Hypothalamus (tissue), 51 donors: ENCODE results near the gene GSE1.

Experiments
- DNase-seq, 51 donors: peaks; one replicate each; lab custom pipeline; 2025; lab: John Stamatoyannopoulos, UW

The GSE1 gene

GRCh38 chr16:85688586-85689284 is 75.6 kb downstream of the GSE1 start, which contains the start of gene GINS2:
Gene GINS2, minus strand, starts transcription at chr16:85688954. Its CDS starts 56 bp downstream, at chr16:85688898.
- DNase-seq: peak in 50 of 51 donors; percentile 13 to 90 (median 66)

DNA sequence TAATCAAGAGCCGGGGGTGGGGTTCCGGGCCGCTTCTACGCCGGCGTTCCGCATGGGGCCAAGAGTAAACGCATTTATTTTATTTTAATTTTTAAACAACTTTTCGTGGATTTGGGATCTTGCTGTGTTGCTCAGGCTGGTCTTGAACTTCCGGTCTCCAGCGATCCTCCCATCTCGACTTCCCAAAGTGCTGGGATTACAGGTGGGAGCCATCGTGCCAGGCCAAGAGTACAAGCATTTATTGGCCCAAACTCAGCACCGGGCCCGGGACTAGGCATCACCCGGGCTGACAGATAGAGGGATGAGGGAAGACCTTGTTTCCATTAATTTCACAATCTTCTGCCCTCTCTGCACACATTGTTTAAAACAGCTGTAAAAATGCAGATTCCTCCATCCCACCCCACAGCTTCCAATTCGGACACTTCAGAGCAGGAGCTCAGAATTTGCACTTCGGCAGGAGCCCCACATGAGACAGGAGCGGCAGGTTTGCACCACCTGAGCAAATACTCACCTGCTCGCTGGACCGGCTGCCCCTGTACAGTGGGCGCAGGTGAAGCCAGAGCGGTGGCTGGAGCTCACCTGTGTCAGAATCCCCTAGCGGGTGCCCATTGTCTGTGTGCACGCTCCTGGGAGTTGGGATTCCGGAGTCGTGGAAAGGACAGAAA is 76.3 kb downstream of the GSE1 start:
- peak in 1 of 51 donors; percentile 15 for DNase-seq

DNA sequence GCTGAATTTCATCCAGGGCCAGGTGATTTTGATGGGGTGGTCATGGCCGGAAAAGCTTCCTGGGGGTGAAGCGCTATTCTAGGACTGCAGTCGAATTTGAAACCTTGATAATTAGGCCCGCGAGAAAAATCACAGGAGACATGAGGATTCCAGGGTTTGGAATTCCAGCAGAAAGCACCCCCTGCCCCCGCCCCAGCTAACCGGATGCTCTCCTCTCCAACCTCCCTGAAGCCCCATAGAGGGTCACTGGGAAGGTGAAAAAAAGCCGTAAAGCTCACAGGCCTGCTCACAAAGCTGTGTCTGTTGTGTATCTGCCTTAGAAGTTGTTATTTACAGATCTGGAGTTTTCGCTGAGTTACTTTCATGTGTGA is 76.8 kb downstream of the GSE1 start:
- DNase-seq: no peak

DNA sequence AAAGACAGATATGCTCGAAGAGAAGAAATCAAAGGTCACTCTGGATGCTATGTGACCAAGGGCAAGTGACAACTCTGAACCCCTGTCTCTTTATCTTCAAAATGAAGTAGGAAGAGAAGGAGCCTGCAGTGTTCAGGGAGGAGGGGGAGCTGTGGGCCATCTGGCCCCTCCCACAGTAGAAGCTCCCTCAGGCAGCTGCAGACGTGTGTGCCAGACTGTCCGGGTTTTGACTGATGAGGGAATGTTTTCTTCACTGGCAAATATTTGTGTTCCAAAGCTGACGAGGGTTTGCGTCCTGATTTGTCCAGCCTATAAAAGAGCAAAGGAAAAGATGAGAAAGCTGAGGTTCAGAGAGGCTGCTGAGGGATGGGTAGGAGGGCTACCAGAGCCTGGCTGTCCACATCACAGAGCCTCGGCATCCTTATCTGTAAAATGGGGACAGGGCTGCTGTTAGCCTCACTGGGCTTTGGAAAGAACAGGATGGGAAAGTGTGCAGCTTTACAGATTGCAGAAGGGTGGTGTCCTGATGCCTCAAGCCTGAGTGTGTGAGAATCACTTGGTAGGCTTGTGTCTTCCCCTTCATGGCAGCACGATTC is 77.4 kb downstream of the GSE1 start:
- DNase-seq: no peak

DNA sequence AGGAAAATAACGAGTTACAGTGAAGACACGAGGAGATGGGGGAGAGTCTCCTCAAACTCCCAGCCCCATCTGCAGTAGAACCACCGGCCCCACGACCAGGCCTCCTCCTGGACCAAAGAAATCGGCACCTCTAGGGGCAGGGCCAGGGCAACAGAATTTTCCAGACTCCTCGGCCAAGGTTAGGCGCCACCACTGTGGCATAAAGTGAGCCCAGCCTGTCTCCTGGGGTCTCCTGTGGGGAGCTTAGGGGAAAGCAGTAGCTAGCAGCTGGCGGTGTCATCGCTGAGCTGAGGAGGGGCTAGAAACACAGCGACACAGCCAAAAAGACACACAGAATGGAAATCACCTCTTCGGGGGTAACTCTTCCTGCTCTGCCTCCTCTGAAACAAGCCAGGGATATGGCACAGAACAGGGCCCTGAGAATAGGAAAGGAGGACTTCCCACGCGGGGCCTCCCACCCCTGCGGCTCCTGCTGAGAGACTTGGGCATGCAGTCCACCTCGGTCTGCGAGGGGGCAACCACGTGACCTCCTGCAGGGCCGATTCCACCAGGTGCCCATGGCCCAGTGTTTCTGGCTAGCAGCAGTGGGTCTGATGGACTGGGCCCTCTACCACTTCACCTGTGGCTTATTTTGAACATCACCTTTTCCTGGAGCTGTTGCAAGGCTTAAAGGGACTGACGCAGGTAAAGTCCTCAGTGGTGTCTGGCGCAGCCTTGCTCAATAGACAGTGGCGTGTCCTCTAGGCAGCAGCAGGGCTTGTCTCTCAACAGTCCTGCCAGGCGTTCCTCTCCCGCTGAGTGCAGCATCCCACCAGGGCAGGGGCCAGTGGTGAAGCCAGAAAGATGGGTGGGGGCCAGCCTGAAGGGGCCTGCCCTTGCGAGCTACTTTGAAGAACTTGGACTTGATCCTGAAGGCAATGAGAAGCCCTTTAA is 82.3 kb downstream of the GSE1 start:
- no peak for DNase-seq

GRCh38 chr16:85696781-85697180 is 83.7 kb downstream of the GSE1 start:
- no peak for DNase-seq

GRCh38 chr16:85697431-85697830 is 84.3 kb downstream of the GSE1 start:
- DNase-seq: no peak

- no peak for DNase-seq
Measured at GRCh38 chr16:85698459-85698891, 85.4 kb downstream of the GSE1 start.

- no peak for DNase-seq
Measured at GRCh38 chr16:85698935-85699558, 85.9 kb downstream of the GSE1 start.

GRCh38 chr16:85699628-85700027 is 86.5 kb downstream of the GSE1 start:
- DNase-seq: peak in 17 of 51 donors; percentile 6 to 80 (median 21)

- DNase-seq: no peak
Measured at GRCh38 chr16:85704011-85704410, 90.9 kb downstream of the GSE1 start.

DNA sequence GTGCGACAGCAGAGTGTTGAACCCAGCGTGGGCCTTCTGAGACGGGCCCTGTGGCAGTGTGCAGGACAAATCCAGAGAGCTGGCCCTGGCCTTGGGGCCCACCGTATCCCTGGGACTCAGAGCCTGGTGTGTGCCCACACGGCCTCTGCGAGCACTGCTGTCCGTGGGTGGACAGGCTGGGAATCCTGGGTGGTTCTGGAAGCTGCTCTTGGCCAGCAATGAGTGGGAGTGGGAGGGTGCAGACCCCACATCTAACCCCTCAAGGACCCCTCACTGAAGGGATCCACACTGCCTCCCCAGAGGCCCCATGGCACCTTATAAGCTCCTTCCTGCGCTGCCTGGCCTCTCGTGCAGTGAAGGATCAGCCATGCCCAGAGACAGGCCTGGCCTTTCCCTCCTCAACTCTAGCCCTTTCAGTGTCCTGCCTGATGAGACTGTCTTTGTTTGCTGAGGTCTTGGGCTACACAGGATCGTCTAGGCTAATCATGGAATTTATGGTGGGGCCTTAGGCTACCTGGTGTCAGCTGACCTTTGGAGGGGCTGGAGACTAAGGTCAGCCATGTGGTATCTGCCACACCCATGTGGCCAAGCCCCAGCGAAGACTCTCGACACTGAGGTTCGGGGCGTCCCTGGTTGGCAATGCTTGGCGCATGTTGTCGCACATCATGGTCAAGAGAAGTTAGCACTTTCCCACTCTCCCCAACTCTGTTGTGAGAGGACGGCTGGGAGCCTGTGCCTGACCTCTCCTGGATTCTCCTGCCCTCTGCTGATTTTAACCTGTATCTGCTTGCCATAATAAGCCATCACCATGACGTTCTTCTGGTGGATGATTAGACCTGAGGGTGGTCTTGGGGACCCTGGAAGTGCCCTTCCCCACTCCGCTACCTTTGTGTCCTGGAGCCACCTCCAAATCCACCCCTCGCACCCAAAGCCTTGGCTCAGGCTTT is 92.1 kb downstream of the GSE1 start:
- DNase-seq: no peak

GRCh38 chr16:85706449-85707034 is 93.4 kb downstream of the GSE1 start:
- DNase-seq: no peak

- no peak for DNase-seq
Measured at GRCh38 chr16:85707528-85708095, 94.5 kb downstream of the GSE1 start.

DNA sequence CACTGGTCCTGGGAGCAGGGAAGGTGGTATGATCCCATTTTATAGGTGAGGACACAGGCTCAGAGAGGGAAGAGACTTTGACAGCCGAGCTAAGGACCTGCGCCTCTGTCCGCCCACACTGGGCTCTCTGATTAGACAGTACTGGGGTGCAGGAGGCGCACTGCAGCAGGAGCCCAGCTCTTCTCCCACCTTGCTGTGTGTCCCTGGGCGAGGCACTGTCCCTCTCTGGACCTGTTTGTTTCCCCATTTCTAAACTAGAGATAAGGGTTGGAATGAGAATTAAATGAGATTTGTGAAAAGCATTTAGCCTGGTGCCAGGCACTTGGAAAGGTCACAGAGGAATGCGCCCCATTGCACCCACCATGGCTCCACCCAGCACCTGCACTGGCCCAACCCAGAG is 95.2 kb downstream of the GSE1 start:
- no peak for DNase-seq

DNA sequence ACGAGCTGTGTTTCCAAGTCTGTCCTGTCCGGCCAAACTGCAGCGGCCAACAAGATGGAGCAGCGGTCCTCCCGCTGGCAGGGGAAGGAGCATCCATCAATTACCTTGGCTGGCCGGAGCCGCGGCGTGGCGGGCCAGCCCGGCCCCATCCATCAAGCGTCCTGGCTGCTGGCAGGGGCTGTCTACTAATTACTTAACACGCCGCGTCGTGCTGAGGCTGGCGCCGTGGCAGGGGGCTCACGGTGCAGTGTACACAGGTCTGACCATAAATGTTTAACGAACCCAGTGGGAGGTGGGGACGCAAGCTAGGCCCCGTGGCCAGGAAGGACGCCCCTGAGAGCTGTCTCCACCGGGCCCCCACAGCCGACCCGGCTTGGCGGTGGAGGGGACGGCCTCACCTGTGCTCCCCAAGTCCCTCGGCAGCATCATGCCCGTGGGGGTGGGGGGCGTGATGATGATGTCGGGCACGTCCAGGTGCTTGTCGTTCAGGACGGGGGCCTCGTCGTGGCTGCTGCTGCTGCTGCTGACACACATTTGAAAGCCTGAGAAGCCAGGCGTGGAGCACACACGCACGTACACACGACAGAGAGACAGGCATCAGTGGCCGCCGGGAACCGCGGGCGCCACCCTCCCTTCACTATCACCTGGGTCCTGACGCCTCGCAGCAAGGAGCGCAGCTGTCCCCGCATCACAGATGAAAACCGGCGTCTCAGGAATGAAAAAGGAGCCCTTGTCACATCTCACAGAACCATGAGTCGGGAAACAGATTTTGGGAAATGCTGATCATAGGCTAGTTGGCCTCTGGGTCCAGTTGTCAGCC is 96.9 kb downstream of the GSE1 start:
- no peak for DNase-seq

DNA sequence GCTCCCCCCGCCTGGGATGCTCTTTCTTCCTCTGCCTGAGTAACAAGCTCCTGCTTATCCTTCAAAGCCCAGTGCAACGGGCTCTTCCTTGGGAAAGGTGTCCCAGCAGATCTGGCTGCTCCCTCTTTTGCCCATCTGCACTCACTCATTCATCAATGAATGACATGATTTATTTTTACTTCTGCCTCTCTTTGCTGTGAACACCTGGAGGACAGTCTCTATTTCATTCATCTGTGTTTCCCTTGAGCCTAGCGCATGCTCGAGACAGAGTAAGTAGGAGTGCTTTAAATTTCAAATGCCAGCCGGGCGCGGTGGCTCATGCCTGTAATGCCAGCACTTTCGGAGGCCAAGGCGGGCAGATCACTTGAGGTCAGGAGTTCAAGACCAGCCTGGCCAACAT is 97.6 kb downstream of the GSE1 start:
- DNase-seq: no peak
